HEK293 (cell line): ENCODE data around the gene TMEM41A.

Experiments
- CTCF ChIP-seq: fragments of 450-650 bp; formaldehyde crosslinking; IDR thresholded peaks from 2 replicates; pipeline ENCODE4 v1.5.1; 2016; ENCODE audit warnings: missing biosample characterization, missing genetic modification characterization
- ELK4 ChIP-seq: IDR thresholded peaks from 2 replicates; pipeline ENCODE4 v1.6.1; 2011; ENCODE audit warnings: mild to moderate bottlenecking, low read depth, low read length, borderline replicate concordance
- SP2 ChIP-seq: fragments of 450-650 bp; formaldehyde crosslinking; IDR thresholded peaks from 2 replicates; pipeline ENCODE4 v1.5.1; 2016; ENCODE audit warnings: missing biosample characterization, missing genetic modification characterization
- YY1 ChIP-seq: fragments of 450-650 bp; formaldehyde crosslinking; IDR thresholded peaks from 2 replicates; pipeline ENCODE4 v1.5.1; 2018; ENCODE audit warnings: missing biosample characterization, missing genetic modification characterization
- ZSCAN16 ChIP-seq: fragments of 450-650 bp; formaldehyde crosslinking; IDR thresholded peaks from 2 replicates; pipeline ENCODE4 v1.5.1; 2016; ENCODE audit warnings: missing biosample characterization, missing genetic modification characterization
- ZSCAN30 ChIP-seq: fragments of 450-650 bp; IDR thresholded peaks from 2 replicates; pipeline ENCODE4 v1.5.1; 2018; ENCODE audit warnings: missing biosample characterization, mild to moderate bottlenecking, missing genetic modification characterization, moderate library complexity

- TF ChIP-seq ELK4 (no peak), YY1 (tag by site-specific recombination) (no peak), ZSCAN30 (no peak), ZSCAN16 (tag by site-specific recombination) (no peak), CTCF (tag by site-specific recombination) (no peak), SP2 (tag by site-specific recombination) (no peak)
These were observed 28.5 kb downstream of the TMEM41A start for GRCh38 chr3:185470323-185470722.
